Measurements from ENCODE around the gene DCDC2C.
"Not testable (repeated sequence)": the region's sequence is repeated elsewhere in the genome, so short reads cannot be mapped to it uniquely, and the experiment has no call there.

The DCDC2C gene

GRCh38 chr2:3814706-3815245, 111.4 kb downstream of the DCDC2C start:
- H2AFZ ChIP-seq (ENCODE audit: low read depth, low read length), result no peak overlapping the region
- H3K36me3 ChIP-seq (replicated peaks; ENCODE audit: low read depth, low read length), result no peaks in the 10 kb centered on the region
- no peaks in the 10 kb centered on the region for H3K27me3 ChIP-seq (ENCODE audit: low read depth, low read length)
- H3K9ac ChIP-seq (ENCODE audit: low read length), result no peak overlapping the region
- no peak overlapping the region for H3K4me3 ChIP-seq (ENCODE audit: low read length)
- TF ChIP-seq, protein P1, sequence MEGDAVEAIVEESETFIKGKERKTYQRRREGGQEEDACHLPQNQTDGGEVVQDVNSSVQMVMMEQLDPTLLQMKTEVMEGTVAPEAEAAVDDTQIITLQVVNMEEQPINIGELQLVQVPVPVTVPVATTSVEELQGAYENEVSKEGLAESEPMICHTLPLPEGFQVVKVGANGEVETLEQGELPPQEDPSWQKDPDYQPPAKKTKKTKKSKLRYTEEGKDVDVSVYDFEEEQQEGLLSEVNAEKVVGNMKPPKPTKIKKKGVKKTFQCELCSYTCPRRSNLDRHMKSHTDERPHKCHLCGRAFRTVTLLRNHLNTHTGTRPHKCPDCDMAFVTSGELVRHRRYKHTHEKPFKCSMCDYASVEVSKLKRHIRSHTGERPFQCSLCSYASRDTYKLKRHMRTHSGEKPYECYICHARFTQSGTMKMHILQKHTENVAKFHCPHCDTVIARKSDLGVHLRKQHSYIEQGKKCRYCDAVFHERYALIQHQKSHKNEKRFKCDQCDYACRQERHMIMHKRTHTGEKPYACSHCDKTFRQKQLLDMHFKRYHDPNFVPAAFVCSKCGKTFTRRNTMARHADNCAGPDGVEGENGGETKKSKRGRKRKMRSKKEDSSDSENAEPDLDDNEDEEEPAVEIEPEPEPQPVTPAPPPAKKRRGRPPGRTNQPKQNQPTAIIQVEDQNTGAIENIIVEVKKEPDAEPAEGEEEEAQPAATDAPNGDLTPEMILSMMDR (IDR thresholded peaks at IDR 0.05; ENCODE audit: low read depth, low read length), result no peak
- no peak for TF ChIP-seq EZH2phosphoT487 (IDR thresholded peaks at IDR 0.05; ENCODE audit: low read depth)
- H3K4me1 ChIP-seq (ENCODE audit: low read length), result no peaks in the 10 kb centered on the region
- H3K9me3 ChIP-seq (ENCODE audit: insufficient read depth, low read length), result no peaks in the 10 kb centered on the region
- no peaks in the 10 kb centered on the region for H4K20me1 ChIP-seq (ENCODE audit: insufficient read depth, low read length)
- H3K27ac ChIP-seq (ENCODE audit: low read length), result no peak overlapping the region
- H3K4me2 ChIP-seq (ENCODE audit: low read length), result no peak overlapping the region
- no peaks in the 10 kb centered on the region for H3K79me2 ChIP-seq (ENCODE audit: low read length)

GRCh38 chr2:3817144-3817543, 113.8 kb downstream of the DCDC2C start:
- H4K20me1 ChIP-seq (ENCODE audit: insufficient read depth, low read length); H3K9me3 ChIP-seq (ENCODE audit: insufficient read depth, low read length); H3K4me3 ChIP-seq (ENCODE audit: low read length); H3K27me3 ChIP-seq (ENCODE audit: low read depth, low read length); H3K27ac ChIP-seq (ENCODE audit: low read length); H2AFZ ChIP-seq (ENCODE audit: low read depth, low read length); H3K79me2 ChIP-seq (ENCODE audit: low read length); H3K36me3 ChIP-seq (replicated peaks; ENCODE audit: low read depth, low read length); H3K4me1 ChIP-seq (ENCODE audit: low read length); H3K4me2 ChIP-seq (ENCODE audit: low read length); H3K9ac ChIP-seq (ENCODE audit: low read length): not testable (repeated sequence)

GRCh38 chr2:3823748-3824147, 120.4 kb downstream of the DCDC2C start:
- no peak overlapping the region for H3K9ac ChIP-seq (ENCODE audit: low read length)
- no peaks in the 10 kb centered on the region for H3K36me3 ChIP-seq (replicated peaks; ENCODE audit: low read depth, low read length)
- H3K27ac ChIP-seq (ENCODE audit: low read length), result no peak overlapping the region
- H3K79me2 ChIP-seq (ENCODE audit: low read length), result no peaks in the 10 kb centered on the region
- H2AFZ ChIP-seq (ENCODE audit: low read depth, low read length), result no peak overlapping the region
- H3K4me1 ChIP-seq (ENCODE audit: low read length), result no peaks in the 10 kb centered on the region
- H3K9me3 ChIP-seq (ENCODE audit: insufficient read depth, low read length), result no peaks in the 10 kb centered on the region
- no peaks in the 10 kb centered on the region for H3K27me3 ChIP-seq (ENCODE audit: low read depth, low read length)
- no peaks in the 10 kb centered on the region for H4K20me1 ChIP-seq (ENCODE audit: insufficient read depth, low read length)
- TF ChIP-seq, protein P1 (IDR thresholded peaks at IDR 0.05; ENCODE audit: low read depth, low read length), result no peak
- TF ChIP-seq EZH2phosphoT487 (IDR thresholded peaks at IDR 0.05; ENCODE audit: low read depth), result no peak
- no peak overlapping the region for H3K4me3 ChIP-seq (ENCODE audit: low read length)
- H3K4me2 ChIP-seq (ENCODE audit: low read length), result no peak overlapping the region

GRCh38 chr2:3827673-3828575, 124.5 kb downstream of the DCDC2C start:
- H3K4me2 ChIP-seq (ENCODE audit: low read length), result no peak overlapping the region
- no peaks in the 10 kb centered on the region for H3K79me2 ChIP-seq (ENCODE audit: low read length)
- no peaks in the 10 kb centered on the region for H3K36me3 ChIP-seq (replicated peaks; ENCODE audit: low read depth, low read length)
- no peak for TF ChIP-seq EZH2phosphoT487 (IDR thresholded peaks at IDR 0.05; ENCODE audit: low read depth)
- TF ChIP-seq, protein P1 (IDR thresholded peaks at IDR 0.05; ENCODE audit: low read depth, low read length), result peak; percentile 69
- peaks cover 9% of the 10 kb centered on the region; the same call in 1 of the 2 replicates for H3K27me3 ChIP-seq (ENCODE audit: low read depth, low read length)
- no peaks in the 10 kb centered on the region for H3K9me3 ChIP-seq (ENCODE audit: insufficient read depth, low read length)
- H3K27ac ChIP-seq (ENCODE audit: low read length), result no peak overlapping the region
- no peaks in the 10 kb centered on the region for H4K20me1 ChIP-seq (ENCODE audit: insufficient read depth, low read length)
- no peaks in the 10 kb centered on the region for H3K4me1 ChIP-seq (ENCODE audit: low read length)
- no peak overlapping the region for H3K4me3 ChIP-seq (ENCODE audit: low read length)
- no peak overlapping the region for H2AFZ ChIP-seq (ENCODE audit: low read depth, low read length)
- H3K9ac ChIP-seq (ENCODE audit: low read length), result no peak overlapping the region
